Hepatocyte (in vitro differentiated cells): ENCODE results near the gene HSPE1.

Experiments
- EZH2phosphoT487 ChIP-seq: fragments of 200-600 bp; sonication (generic); IDR thresholded peaks from one replicate; pipeline ENCODE4 v1.6.1; 2018; ENCODE audit warnings: antibody characterized with exemption, mild to moderate bottlenecking, low read depth, moderate library complexity; ENCODE audit not compliant: unreplicated experiment, severe bottlenecking
- TF ChIP-seq, protein P1 (sequence below): fragments of 200-600 bp; sonication (generic); IDR thresholded peaks from 2 replicates; pipeline ENCODE4 v1.5.1; 2016; ENCODE audit warnings: antibody characterized with exemption, mild to moderate bottlenecking; ENCODE audit not compliant: poor library complexity

DNA sequence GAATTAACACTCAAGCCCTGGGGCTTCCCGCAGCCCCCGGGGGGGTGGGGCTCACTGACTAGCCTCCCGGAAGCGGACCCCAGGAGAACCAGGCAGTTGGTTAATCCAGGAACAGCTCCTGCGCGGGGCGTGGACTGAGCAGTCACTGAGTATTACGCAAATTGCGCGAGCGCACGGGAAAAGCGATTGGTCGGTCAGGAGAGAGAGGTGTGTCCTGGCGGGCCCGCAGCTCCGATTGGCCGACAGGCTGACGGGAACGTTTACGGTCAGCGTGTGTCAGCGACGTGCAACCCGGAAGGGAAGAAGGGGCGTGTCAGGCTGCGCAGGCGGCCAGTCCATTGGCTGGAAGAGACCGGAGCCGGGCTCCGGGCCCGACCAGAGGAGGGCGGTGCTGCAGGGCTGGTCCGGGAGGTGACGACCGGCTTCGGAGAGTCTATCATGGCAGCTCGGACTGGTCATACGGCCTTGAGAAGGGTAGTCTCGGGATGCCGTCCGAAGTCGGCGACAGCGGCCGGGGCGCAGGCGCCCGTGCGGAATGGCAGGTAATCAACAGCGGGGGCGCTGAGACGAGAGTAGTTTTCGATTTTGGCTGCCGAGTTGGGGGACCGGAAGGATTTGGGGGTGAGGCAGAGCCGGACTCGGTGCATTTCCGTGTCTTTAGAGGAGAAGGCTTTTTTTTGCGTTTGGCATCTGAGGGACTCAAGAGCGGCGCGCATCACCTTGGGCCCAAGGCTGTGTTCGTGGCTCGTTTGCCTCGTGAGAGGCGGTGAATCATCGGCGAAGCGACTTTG is 46.9 kb upstream of the HSPE1 start, which contains the start of gene COQ10B:
- TF ChIP-seq, protein P1, sequence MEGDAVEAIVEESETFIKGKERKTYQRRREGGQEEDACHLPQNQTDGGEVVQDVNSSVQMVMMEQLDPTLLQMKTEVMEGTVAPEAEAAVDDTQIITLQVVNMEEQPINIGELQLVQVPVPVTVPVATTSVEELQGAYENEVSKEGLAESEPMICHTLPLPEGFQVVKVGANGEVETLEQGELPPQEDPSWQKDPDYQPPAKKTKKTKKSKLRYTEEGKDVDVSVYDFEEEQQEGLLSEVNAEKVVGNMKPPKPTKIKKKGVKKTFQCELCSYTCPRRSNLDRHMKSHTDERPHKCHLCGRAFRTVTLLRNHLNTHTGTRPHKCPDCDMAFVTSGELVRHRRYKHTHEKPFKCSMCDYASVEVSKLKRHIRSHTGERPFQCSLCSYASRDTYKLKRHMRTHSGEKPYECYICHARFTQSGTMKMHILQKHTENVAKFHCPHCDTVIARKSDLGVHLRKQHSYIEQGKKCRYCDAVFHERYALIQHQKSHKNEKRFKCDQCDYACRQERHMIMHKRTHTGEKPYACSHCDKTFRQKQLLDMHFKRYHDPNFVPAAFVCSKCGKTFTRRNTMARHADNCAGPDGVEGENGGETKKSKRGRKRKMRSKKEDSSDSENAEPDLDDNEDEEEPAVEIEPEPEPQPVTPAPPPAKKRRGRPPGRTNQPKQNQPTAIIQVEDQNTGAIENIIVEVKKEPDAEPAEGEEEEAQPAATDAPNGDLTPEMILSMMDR = peak; percentile 34
- TF ChIP-seq EZH2phosphoT487 = no peak
